Hypothalamus (tissue), 51 donors: ENCODE measurements around the gene TAOK1.

Source experiments
- DNase-seq, 51 donors: peaks; one replicate each; lab custom pipeline; 2025; lab: John Stamatoyannopoulos, UW

The TAOK1 gene

DNA sequence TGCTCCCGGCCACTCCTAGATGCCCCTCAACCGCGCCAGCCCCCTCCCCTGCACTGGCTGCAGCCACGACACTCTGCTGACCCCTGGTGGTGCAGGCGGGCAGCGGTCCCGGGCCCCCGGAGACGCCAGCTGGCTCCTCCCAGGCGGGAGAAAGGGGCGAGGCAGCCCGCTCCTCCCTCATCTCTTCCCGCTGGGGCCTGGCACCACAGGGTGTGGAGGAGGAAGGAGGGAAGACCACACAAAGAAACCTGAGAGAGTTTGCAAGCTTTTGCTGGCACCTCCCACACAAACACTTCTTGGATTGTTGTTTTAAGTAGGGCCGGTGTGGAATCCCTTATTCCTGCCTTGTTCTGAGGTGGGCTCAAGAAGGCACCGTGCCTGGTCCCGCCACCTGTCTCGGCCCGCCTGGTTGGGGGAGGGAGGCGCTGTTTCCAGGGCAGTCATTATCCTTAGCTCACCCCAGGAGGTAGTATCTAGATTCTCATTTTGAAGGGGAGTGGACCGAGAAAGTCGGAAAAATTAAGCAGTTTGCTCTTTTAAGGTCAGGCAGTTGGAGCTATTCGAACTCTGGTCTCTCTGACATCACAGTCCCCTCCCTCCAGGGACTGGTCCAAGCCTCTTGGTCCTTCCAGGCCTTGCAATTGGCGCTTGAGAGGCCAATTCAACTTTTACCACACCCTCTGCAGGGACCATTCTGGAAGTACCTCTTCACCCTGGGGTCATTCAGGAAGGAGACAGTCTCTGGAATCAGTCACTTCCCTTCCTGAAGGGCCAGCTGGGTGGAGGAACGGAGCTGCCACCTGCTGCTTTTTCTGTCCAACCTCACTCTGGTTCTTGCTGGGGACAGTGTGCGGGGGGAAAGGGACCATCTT, 201.8 kb downstream of the TAOK1 start:
- DNase-seq, result peak in 49 of 51 donors; percentile 51 to 94 (median 83)

DNA sequence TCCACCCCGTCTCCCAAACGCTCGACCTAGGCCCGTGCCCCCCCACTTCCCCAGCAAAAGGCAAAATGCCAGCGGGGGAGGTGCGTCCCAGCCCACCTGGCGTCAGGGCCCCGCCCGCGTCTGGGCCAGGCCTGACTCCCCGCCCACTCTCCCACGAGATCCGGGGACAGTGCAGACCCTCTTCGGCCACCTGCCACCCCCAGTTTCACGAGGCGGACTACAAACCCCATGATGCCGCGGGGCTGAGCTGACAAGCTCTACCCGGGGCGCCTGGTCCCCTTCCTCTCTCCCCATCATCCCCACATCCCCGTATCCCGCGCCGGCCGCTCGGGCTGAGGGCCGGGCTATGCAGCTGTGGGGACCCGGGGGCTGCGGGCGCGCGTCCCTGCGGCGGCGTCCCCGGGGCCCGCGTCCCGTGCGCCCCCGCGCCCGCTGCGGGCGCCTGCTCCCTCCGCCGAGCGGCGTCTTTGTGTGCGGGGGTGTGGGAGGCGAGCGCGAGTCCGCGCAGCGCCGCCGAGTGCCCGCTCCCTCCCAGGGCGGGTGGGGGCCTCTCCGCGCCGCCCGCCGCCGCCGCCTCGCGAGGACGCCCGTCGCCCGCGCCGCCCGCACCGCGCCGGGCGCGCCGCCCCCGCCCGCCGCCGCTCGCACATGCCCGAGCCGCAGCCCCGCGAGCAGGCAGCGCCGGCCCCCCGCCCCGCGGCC, 202.8 kb downstream of the TAOK1 start, which contains the start of gene ANKRD13B:
ANKRD13B (plus strand) TSS at position 283 of the 702 bp plus-strand sequence. CDS start 490 bp downstream, outside the sequence.
- peak in 44 of 51 donors; percentile 27 to 84 (median 61) for DNase-seq

DNA sequence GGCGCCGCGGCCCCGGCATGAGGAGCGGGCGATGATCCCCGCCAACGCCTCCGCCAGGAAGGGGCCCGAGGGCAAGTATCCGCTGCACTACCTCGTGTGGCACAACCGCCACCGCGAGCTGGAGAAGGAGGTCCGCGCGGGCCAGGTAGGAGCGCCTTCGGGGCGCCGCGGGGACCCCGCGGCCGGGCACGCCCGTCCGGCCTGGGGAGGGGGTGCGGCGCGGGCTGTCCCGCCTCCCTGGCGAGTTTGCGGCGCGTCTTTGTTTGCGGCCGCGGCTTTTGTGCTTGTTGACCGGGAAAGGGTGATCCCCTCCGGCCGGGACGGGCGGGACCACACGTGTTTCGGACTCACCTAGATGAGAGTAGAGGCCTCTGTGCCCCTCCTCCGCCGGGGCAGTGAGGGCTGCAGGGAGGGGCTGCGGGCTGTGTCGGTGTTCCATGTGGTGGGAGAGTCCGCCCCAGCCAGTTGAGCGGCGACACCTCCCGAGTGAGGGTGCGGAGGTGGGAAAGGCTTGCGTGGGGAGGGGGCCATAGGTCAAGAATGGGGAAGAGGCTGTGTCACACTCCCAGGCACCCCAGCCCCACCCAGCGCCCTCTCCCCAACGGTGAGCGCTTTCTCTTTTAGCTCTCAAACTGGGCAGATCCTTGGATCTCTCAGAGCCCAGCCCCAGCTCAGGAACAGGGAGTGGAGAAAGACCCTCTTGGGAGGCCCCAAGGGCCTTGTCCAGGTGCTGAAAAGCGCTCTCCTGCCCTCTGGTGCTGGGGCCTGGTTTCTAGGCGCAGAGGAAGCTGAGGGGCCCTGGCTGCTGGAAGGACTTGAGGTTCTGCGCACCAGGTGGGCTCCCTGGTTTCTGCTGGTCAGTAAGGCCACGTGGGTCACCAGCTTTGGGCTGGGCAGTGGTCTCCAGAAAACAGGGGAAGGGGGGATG, 203.7 kb downstream of the TAOK1 start:
- peak in 4 of 51 donors; percentile 19 to 42 (median 32) for DNase-seq

DNA sequence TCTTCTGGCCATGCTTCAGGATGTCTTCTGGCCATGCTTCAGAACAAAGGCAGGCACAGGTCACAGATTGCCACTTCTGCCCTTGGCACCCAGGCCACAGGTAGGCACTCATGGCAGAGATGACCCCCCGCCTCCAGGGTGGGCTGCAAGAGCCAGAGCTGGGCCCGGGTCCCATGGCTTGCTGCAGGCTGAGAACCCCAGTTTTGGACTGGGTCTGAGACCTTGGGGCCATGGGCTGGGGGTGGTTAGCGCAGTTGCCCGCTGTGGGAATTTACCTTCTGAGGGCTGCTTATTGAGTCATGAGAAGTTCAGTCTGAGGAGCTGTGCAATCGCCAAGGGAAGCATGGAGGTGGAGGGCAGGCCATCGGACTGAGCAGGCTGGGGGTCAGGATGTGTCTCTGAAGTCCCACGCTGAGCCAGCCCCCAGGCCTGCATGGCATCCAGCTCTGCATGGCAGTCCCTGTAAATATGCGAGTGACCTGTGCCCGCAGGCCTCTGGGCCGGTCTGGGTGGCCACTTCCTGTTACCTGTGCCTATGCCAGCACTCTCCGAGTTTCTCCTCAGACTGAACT, 204.4 kb downstream of the TAOK1 start:
- no peak for DNase-seq

DNA sequence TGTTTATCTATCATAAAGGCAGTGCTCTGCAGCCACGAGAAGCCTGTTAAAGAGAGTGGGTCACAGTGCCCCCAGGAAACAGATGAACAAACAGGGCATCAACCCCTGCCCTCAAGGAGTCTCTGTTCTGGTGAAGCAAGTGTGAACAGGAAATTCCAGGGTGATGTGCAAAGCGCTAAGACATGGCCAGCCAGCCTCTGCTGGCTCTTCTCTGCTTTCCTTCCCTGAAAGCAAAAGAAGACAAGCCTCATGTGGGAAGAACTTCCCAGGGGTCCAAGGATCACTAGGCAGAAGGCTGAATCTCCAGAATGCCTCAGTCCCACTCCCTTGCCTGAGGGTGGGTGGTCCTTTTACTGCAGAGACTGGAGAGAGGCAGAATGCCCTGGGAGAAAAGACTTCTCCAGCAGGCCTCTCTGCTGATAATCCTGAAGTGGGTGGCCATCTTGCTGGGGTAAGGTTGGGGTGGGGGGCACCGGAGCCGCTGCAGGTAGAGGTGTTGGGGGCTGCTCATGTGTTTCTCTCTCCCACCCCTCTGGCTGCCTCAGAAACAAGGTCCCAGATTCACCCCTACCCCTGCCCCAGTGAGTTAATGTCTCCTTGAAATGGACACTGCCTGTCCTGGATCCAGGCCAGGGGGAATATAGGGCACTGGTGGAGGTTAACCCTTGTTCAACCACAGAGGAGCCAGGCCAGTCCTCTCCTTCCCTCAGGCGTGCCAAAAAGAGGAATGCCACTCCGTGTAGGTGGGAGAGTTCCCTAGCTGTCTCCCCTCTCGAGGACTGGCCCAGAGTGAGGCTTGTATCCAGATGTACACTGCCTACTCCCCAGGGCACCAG, 205.2 kb downstream of the TAOK1 start:
- no peak for DNase-seq

DNA sequence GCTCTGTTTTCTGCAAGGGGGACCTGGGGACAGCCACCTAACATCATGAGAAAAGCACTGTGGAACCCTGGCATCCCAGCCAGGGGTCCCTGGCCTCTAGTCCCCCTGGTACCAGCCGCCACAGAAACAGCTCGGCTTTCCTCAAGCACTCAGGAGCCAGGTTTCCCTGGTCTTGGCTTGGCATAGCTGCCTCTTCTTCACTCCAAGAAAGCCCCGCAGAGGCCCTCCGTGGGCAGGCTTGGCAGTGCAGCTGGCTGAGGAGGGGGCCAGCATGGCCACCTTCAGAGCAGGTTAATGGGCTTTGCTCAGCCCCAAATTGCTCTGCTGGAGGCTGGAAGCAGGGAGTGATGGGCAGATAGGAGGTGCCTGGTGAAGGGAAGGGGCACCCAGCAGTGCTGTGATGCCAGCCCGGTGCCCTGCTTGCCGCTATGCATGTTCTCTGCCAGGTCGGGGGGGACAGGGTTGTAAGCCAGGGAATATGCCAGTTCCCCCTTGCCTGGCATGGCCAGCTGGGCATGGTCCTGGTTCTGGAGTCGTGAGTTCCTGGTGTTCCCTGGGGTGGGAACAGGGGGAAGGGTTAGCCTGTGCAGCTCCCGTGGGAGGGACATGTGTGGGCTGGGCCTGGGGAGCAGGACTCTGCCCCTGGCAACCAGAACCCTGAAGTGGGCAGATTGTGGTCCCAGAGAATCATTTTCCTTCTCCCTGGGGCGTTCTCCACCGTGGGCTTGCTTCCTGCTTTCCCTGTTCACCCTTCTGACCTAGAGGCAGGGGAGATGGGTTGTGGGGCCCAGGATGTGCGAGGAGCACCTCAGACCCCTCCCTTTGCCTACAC, 206.0 kb downstream of the TAOK1 start:
- no peak for DNase-seq

DNA sequence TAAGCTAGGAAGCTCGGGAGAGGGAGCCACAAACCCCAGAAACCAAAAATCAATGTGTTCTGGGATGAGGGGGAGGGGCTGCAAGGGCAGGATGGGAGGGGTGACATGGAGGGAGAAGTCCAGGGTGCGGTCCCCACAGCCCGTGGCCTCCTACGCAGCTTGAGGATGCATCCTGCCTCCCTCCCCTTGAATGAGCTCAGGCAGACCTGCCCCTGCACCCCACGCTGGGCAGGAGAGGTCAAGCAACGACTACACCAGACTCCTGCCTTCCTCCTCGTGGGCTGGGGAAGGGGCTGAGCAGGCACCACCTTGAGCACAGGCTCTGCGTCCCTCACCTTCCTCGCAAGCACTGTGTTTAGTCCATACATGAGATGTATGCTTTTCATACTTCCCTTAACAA, 206.6 kb downstream of the TAOK1 start:
- no peak for DNase-seq

DNA sequence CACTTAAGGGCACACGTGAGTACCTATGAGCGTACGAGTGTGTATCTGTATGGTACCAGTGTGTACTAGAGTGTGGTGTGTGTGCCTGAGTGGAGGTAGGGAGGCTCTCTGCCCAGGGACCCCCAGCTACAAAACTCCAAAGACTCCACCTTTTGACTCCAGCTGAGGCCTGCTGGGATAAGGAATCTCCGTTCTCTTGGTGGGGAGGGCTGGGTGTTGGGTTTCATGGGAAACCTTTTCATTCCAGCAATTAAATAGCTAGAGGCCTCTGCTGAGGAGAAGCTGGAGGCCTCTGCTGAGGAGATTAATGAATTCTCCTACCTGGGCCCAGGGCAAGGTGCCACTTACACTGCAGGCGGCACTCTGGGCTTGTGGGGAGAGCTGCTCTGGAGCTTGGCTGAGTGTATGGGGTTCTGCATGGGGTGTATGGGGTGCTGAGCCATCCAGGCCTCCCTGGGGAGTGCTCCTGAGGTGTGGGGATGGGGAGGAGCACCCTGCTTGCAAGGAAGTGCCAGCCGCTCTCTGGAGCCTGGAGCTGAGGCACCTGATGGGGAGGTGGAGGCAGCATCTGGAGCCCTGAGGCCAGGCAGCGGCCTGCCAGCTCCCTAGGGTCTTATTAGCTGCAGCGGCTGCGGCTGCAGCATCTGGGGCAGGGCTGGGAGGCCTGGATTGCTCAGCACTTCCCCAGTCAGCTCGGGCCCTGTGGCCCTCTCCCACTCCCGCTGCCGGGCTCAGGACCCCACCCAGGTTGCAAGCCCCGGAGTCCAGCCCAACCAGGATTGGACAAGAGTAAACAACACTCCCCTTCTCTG, 207.4 kb downstream of the TAOK1 start:
- no peak for DNase-seq
